ENCODE measurements around the gene ITIH4.

ITIH4 gene

DNA sequence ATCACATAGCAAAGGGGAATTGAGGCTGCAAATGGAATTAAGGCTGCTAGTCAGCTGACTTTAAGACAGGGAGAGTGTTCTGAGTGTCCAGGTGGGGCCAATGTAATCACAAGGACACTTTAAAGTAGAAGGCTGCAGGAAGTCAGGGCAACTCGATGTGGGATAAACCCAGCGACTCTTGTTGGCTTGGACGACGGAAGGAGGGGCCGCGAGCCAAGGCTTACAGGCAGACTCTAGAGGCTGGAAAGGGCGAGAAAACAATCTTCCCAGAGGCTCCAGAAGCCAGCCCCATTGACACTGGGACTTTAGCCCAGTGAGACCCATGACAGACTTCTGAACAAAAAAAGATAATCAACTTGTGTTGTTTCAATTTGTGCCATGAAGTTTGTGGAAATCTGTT is 17.3 kb upstream of the ITIH4 start:
- DNase-seq: no peak

DNA sequence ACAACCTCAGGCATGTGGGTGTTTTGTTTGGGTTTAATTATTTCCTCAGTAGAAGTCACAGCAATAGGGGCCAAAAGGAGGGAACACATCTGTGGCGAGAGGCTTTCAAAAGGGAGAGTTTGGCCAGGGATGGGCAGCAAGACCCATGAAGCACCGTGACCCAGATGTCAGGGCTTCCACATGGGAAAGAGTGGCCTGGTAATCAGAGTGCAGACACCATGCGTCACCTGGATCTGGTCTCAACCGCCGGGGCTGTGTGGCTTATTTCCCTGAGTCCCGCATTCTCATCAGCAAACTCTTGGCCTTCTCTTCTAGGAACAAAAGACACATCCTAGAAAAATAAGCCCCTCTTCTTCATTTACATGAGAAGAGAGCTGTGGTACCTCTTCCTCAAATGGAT is 16.8 kb upstream of the ITIH4 start:
- DNase-seq: no peak

DNA sequence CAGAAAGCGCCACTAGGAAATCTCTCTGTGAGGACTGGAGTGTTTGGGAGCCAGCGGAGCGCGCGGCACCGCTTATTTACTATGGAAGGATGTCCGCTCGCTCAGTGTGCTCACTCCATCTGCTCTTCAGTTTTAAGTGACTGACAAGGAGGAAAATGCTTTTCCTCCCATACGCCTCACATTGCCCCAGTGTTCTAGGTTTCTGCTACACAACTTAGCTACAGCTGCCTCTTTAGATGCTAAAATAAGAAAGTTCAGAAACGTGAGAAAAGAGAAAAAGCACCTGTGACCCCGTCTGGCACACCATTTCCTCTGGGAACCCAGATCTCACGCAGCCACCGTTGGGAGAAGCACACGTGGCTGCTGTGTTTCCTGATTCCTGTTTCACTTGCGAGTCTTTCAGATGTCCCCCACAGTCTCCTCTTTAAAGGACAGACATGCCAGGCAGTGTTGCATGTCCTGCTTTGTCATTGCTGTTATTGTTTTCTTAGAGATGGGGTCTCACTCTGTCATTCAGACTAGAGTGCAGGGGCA is 16.0 kb upstream of the ITIH4 start:
- no peak for DNase-seq

DNA sequence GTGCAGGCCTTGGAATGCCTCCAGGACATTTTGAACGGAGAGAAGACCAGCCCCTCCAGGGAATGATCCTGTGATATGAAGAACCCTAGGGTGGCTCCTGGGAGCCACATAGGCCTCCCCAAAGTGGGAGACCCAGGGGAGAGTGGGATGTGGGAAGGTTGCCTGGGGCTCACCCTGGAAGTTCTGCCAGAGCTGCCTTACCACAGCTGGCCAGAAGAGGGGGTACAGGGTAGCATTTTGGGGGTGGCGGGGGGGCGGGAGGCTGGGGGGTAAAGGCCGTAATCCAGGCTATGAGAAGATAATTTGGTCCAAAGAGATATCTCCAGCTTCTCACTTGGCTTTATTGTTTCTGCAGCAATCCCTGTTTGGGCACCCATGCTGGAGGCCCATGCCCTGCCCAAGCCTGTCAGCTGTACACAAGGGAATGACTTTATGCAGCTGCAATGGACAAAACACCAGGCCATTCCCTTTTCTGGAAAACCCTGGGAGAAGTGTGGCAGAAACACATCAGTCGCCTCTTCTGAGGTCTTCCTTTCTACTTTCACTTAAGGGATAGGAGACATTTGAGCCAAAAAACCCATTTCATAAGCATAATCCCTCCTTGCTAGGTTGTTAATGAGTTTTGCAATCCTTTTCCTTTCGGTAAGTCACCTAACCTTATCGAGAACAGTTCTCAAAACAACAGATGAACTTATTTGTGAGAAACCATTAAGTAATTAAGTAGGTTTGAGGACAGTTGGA is 15.4 kb upstream of the ITIH4 start:
- no peak for DNase-seq

DNA sequence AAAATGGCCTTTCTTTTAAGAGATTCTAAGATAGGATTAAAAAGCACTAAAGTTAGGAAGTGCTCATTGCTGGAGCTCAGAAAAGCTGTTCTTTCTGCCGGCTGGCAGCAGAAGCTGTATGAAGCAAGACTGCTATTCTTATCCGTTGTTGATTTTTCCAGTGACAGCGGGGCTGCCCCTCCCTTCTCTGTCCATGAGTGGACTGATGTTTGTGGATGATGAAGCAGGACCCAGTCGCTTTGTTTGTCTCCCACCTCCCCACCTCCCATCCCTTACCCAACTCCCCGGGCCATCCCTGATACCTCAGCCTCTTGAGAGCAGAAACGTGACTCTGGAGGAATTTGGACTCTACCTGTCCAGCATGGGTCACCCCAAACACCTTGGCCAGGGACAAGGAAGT is 14.7 kb upstream of the ITIH4 start:
- no peak for DNase-seq

DNA sequence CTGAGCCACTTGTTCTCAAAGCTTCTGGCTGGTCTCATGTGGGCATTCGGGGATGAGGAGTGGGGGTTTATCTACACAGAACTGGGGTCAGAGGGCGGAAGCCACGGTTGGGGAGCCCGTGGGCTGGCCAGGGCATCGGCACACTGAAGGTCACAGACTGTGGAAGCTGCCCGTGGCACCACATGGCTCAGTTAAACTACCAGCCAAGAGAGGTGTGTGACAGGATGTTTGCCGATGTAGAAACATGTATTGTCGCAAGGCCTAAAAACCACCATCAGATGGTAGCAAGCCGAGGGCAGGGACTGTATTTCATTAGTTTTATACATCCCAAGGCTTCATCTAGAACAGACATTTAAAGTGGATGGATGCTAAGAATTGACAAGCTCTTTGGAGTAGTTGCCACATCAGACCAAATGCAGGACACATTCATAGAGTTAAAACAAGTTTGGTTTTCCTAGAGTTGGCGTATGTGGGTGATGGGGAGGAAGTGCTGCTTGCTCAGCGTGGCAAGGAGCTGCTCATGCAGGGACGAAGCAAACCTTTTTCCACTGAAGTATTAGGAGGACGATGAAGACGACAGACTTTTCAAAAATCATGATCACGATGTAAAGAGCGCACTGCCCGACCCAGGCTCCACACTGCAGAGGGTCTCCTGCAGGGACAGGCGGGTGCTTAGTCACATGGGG is 14.0 kb upstream of the ITIH4 start:
- no peak for DNase-seq

DNA sequence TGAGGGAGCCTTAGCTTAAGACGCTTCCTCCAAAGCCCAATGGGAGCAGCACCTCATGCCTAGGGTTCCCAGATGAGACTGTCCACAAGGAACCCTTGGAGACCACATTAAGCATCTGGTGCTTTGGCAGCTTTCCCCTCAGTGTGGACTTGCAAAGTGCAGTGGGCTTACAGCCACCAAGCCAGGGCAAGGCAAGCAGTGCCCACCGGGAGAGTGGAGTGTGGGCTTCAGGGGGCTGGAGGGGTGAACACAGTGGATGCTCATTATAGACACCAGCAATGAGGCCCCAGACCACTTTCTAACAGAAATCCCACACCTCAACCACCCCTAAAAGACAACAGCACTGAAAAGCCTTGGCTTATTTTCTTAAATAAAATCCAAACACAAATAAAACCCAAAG is 13.4 kb upstream of the ITIH4 start:
- no peak for DNase-seq

DNA sequence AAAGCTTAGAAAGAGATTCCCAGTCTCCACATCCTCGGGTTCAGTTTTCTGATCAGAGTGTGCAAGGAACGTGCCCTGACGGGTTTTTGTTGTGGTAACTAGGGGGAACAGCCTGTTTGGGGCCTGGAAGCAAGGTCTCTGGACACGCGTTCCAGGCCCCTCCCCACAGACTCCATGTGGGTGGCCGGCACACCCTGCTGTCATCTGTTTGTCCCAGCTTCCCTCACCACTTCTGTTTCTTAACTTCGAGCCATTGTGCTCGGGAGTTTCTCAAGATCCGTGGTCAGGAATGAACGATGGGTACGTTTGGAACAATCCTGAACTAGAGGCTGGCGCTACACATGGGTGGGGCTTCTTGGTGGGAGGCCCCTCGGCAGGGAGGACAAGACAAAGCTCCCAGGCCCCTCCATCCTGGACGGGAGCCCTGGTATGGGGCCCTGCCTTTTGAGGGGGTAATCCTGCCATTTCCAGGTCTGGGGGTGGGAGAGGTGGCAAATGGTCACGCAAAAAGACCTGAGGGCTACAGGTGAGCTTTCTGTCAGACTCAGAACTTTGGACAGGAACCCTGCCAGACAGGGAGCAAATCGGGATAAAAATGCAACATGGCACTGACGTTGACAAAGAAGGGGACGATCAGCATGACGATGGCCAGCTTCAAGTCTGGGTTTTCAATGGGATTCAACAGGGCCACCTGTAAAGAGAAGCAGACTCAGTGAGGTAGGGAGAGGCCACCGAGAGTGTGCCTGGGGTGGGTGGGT is 12.8 kb upstream of the ITIH4 start:
- no peak for DNase-seq

DNA sequence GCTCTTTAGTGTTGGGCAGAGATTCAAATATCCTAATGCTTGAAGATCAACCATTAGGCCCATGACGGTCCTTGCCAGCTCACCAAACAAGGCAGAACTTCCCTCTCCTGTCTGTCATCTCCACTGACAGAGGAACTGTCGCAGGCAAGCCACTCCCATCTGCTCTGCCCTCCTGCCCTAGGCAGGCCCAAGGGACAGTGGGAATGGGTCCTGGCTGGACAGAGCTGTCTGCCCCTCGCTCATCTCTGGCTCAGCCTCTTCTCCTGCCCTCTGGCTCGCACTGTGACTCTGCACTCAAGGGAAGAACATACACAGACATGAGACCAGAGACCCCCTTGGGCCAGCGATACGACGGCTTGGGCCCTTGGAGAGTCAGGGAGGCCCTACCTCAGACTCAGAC is 12.0 kb upstream of the ITIH4 start:
- DNase-seq: no peak

DNA sequence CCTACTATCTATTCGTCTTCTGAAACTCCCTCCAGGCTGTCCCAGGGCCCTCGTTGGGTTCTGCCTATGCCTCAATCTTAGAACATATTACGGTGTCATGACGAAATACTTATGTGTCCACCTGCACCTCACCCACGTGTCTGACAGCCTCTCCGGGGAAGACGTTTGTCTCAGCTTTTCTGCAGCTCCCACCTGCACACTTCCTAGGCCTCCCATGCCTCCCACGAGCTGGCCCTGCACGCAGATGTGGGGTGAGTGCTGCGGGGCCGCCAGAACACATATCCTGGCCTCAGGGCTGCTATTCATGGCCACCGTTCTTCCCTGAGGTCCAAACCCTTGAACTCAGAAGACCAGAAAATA is 11.5 kb upstream of the ITIH4 start:
- no peak for DNase-seq

DNA sequence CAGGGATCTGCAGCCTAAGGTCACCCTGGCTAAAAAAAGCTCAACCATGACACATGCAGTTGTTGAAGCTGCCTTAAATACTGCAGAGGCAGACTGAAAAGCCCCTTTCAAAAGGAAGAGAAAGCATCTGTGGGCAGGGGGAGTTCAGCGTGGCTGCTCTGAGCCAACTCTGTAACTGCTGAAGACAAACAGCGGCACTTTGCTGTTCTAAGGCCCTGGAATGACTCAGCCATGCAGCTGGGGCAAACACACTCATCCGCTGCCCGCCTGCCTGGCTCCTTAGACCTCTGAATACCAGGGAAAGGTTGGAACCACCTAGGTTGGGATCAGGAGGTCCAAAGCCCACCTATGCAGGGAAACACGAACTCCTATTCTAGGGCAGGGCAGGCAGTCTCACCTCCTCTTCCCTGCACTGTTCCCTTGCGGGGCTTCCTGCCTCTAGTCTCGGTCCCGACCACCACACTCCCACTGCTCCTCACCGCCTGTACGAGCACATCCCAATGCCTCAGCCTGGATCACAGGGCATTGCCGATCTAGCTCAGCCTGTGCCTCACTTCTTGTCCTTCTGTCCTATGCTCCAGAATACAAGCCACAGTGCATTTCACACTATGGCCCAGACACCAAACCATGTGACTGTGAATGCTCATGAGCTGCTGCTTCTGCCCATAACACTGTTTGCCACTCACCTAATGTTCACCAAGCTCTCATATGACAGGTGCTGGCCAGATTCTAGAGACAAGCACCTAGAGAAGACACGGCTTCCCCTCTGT is 10.9 kb upstream of the ITIH4 start:
- no peak for DNase-seq

DNA sequence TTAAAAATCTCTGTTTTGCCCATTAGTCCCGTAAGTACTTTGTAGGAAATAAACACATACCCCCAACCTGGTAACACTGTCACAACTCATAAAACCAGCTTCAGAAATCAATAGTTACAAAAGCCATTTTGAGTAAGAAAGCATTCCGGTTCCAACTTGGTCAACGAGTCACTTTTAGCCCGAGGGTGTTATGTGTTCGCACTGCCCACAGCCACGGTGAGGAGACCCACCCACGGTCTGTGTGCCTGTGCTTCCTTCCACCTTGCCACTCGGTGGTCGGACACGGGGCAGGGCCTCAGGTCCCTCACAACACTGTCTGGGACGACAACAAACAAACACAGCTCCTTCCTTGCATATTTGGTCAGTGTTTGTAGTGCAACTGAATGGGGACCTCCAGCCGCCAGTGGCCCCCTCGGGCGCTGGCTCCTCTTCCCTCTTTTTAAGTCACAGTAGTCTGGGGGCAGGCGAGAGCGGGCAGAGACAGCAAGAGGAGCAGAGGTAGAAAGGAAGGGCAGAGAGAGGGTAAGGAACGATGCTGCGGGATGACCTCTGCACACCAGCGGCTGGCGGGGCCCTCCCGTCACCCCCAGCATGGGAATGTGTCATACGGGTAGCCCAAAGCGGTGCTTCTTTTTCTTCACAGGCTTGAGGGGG is 9.5 kb upstream of the ITIH4 start:
- DNase-seq: no peak

DNA sequence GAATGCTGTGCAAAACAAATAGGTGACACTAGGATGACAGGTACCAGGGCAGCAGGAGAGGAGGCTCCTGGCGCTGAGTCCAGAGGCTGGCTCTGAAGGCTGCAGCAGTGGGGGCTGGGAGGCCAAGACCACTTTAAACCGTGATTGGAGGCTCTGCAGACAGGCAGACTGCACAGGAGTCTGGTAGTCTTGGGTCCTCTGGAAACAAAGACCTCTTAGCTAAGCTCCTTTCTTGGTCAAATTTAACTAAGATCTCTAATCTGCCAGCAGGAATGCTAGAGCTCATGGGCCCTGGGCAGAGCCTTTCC is 8.8 kb upstream of the ITIH4 start:
- DNase-seq: no peak

DNA sequence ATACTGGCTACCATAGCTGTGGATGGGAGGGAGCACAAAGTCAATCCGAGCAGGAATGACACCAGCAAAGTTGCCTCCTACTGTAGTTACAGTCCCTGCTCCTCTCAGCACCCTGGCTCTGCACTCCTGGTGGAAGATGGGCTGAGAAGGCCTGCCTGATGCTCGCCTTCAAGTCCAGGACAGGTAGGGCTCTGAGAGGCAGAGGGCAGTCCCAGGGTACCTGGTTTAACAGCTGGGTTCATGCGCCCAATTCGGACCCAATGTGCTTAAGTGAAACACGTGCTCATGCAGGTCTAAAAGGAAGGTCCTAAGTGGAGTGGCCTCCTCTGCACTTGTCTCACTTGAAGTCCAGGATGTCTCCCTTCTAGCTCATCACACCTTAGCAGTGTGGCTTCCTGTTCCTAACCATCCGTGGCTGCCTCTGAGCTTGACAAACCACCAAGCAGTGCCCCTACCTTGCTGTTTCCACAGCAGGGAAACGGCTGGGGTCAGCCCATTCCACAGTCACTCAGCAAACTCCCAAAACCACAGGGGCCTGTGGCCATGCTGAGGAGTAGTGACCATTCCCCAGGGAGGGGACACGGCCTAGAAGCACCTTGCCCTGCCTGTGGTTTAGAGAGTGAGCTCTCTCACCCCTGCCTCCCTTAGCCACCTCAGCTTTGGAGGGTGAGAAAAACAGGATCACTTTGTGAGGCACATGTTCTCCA is 8.2 kb upstream of the ITIH4 start:
- no peak for DNase-seq

DNA sequence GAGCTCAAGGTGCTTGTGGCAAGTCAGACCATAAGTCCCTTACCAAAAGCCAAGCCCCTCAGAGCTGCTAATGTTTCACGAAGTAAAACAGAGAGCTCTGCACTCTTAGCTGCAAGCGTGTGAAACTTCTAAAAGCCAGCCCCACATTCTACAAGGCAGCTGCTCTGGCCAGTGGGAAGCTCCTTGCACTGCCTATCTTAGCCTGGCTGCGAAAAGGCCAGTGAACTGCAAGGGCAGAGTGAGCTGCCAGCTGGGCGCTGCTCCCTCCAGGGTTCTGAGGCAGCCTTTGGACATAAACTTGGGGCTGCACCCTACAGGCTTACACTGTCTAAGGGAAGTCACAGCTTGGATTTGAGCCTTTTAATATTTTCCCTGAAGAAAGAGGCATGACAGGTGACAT is 6.5 kb upstream of the ITIH4 start:
- no peak for DNase-seq

DNA sequence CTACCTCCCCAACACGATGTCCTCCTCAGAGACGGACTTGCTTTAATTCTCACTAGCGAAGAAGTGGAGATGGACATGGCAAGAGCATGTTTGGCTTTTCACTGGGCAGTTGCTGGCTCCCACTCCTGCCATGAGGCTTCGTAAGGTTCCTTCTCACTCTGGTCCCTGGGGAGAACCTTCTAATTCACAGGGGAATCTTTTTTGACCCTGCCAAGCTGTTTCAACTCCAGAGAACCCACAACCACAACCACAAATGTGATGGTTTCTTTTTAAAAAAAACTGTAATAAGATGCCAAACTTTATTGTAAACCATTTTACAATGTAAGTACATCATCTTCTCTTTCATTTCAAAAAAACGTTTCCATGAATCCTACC is 6.0 kb upstream of the ITIH4 start:
- no peak for DNase-seq

DNA sequence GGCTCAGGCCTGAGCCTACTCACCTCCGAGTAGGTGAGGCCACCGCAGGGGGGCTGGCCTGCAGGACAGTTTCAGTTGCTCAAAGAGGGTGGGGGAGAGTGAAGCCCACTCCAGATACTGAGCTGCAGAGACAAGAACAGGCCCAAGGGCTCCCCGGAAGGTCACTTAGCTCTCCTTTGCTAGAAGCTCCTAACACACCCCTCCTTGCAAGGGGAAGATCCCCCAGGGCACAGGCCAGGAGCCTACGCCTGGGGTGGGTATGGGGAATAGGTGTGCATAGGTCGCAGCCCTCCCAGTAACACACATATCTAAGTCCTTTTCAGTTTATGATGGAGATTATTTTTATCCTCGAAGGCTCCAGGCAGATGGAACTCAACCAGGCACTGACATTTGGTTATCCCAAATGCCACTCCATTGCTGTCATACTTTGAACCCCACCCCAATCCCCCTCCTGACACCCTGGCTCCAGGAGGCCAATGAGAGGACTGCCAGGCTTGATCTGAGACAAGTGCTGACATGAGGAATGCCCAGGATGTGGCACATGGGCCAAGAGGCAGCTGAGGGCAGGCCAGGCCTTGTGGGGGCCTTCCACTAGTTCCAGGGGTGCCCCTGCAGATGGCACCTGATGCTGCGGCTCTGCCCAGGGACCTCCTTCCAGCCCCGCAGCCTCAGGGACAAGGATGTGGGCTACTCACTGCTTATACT is 5.4 kb upstream of the ITIH4 start:
- no peak for DNase-seq

DNA sequence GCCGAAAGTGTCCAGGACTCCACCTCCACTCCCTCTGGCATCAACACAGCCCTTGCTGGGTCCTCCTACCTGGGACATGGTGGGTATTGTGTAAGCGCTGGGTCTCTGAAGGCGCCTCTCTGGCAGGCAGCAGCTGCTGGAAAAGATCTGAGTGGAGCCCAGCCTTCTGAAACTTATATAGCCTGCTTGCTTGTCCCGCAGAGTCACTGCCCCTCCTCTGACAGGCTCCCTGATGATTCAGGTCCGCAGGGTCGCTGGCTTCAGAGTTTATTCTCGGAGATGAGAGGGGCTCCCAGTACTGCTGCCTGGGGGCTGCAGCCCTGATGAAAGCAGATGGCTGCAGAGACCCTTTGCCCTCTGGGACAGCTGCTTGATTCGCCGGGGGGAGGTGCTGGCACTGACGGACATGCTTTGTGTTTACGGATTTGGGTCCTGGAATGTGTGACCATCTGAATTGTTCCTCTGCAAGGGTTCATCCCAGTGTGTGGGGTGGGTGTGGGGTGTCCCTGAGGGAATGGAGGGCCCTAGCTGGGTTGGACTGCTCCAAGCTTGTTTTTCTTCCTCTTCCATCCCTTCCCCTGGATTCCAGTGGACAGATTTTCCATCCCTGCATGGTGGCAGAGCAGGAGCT is 4.5 kb upstream of the ITIH4 start, which contains the start of gene MUSTN1:
MUSTN1 (minus strand) TSS at position 149 of the 631 bp plus-strand sequence; CDS start at position 78, 71 bp downstream.
- DNase-seq: no peak

DNA sequence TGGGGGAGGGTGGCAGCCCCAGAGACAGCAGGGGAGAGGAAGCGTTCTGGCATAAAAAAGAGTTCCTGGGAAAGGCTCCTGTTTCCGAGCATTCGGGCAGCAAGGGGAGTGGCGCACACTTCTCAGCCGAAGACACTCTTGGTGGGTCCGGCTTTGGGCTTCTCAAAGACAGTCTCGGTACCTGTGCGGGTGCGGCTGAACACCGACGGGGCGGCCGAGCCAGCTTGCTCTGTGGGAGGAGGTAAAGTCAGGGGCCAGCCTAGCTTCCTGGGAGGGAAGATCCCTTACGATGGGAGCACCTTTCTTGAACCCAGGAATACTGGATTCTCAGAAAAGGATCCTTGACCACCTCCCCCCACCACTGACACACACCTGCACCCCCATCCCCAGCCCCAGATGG is 2.7 kb upstream of the ITIH4 start:
- DNase-seq: no peak

DNA sequence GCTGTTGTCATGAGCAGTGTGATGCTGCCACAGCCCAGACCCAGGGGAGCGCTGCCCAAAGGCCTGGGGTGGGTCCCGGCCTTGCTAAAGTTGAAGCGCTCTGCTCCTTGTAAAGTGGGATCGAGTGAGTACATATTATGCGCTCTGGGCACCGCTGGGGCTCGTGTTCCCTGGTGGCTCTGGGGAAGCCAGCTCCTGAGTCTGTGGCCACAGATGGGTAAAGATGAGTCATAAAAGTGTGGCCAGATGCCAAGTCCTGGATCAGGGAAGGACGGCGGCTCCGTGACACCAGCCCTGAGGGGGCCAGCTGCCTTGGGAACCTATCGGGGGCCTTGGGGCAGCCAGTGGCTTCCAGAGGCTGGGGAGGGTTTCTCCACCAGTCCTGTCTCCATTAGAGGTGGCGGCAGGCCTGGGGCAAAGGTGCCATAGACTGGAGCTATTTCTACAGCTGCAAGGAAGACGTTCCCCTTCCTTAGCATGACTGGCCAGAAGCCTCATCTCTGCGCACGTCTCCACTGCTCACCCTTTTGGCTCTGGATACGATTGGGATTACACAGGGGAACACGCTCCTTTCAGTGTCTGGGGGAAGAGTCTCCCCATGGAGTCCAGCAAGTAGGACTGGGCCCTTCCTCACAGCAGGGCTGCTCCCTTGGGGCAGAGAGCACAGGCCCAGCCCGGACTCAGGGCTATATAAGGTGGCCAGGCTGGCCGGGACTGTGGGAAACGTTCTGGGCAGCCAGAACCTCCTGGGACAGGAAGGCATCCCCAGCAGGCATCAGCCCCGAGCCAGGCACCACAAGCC is 1.2 kb upstream of the ITIH4 start:
- DNase-seq: peak; percentile 60
